Heart right ventricle (tissue), 16 donors: ENCODE results near the gene PDLIM5. TPM values are rescaled to one million over a fixed set of nuclear protein-coding genes. Genes with fewer than 3 reads are reported as not detected.

Experiments
- ATAC-seq, 8 donors: fragments of 200-7000 bp; cut with Tn5 transposase; one replicate each; pipeline ENCODE4 v1.9.1; 2020; ENCODE audit warnings: mild to moderate bottlenecking in 8 of 8, moderate library complexity in 8 of 8, moderate number of reproducible peaks in 1 of 8
- DNase-seq, 2 donors: peaks; one replicate each; pipeline ENCODE4 v3.0.0-alpha.2; 2020
- H3K27ac ChIP-seq, 10 donors: fragments of 200-600 bp; sonication (generic) in 2 of 10; one replicate each; pipeline versions ENCODE4 v1.5.0 to v1.8.0; 2020 to 2022; ENCODE audit warnings: mild to moderate bottlenecking in 3 of 10
- H3K27me3 ChIP-seq, 7 donors: fragments of 200-600 bp; one replicate each; pipeline ENCODE4 v1.8.0; 2021 to 2022; ENCODE audit warnings: mild to moderate bottlenecking in 2 of 7
- H3K36me3 ChIP-seq, 9 donors: fragments of 200-600 bp; sonication (generic) in 1 of 9; one replicate each; pipeline versions ENCODE4 v1.5.0 to v1.8.0; 2020 to 2022; ENCODE audit warnings: mild to moderate bottlenecking in 2 of 9
- H3K4me1 ChIP-seq, 9 donors: fragments of 200-600 bp; sonication (generic) in 1 of 9; one replicate each; pipeline versions ENCODE4 v1.5.0 to v1.8.0; 2020 to 2022; ENCODE audit warnings: mild to moderate bottlenecking in 4 of 9
- H3K4me3 ChIP-seq, 10 donors: fragments of 200-600 bp; sonication (generic) in 2 of 10; one replicate each; pipeline versions ENCODE4 v1.5.0 to v1.8.0; 2020 to 2022; ENCODE audit warnings: mild to moderate bottlenecking in 7 of 10, moderate library complexity in 2 of 10
- H3K9me3 ChIP-seq, 11 donors: fragments of 200-600 bp in 10 of 11; sonication (generic) in 2 of 11; one replicate each; pipeline versions ENCODE4 v1.5.0 to v1.8.0; 2013 to 2022; ENCODE audit warnings: mild to moderate bottlenecking in 2 of 11, control low read depth in 1 of 11, moderate library complexity in 1 of 11
- CTCF ChIP-seq, 9 donors: fragments of 200-600 bp; sonication (generic) in 2 of 9; IDR thresholded peaks; one replicate each; pipeline versions ENCODE4 v1.5.0 to v1.8.0; 2021 to 2022; ENCODE audit warnings: antibody characterized with exemption in 9 of 9, mild to moderate bottlenecking in 5 of 9, moderate library complexity in 1 of 9
- WGBS, 2 donors: extraction: QIAGEN DNeasy Blood & Tissue Kit; methylation state at CpG; one replicate each; pipeline ENCODE4 v1.1.7; 2013; ENCODE audit warnings: inconsistent platforms in 1 of 2; 5-methylcytosine and 5-hydroxymethylcytosine counted together
- intact Hi-C, 10 donors: fragments of 100-400 bp; cut with DNase I; formaldehyde crosslinking; loops; one replicate each; pipeline versions ENCODE4 v1.11.1 to v1.14.2; 2022
- polyA plus RNA-seq, 2 donors: library from polyadenylated mRNA; stranded (reverse); fragments of 200-250 nt; gene quantifications; one replicate each; pipeline ENCODE4 v1.2.3, GENCODE V29; 2013
- total RNA-seq, 10 donors: library from RNA; stranded (reverse); fragmentation: NEBNext Ultra II Directional in 3 of 10; extraction: Animal tissue kit (Norgen Biotek cat#: 25700) in 3 of 10; gene quantifications; one replicate each; pipeline versions ENCODE4 v1.2.1 to v1.2.4, GENCODE V29; 2021 to 2023
- donor health status: Arrhythmogenic right ventricular cardiomyopathy.
- donor health status: ischemic (EF 13 %, LVEDD 7.1; RV severe dilation, severe dysfunction).
- donor health status: healthy with polysubstance abuse.
- donor health status: DM: no; HTN: yes; CAD: no.
- donor health status: DM: no; HTN: no; CAD: no.
- donor health status: ischemic (EF 25% LVEDD 6.9; RV normal size, moderate dysfunction).
- donor health status: ischemic (EF 25% LVEDD 5.7; RV mildly dilated, moderate dysfunction).
- donor health status: healthy.
- donor health status: DM: yes; HTN: yes; CAD: no.
- donor health status: Ischemic cardiomyopathy.
- donor health status: ischemic (EF 35%, LVEDD 5.7; RV mildly dilated, moderate dysfunction).
- donor health status: nonischemic (EF 11% LVEDD 7.7; RV severe dilation, severe dysfunction).
- donor health status: DM: yes; HTN: yes; CAD: no.
- donor health status: PGD.
- donor health status: ischemic (EF 29% LVEDD 5.4; RV normal size, mild dysfunction).
- donor health status: nonischemic (EF 23%, LVEDD 6.1; RV moderate dilation, normal function).

Gene PDLIM5
- total and polyA plus RNA-seq, 12 donors, result 221 to 1,549 (median 1,269) TPM

- ATAC-seq (peak in 6 of 8 donors; percentile 62 to 80 (median 64)), DNase-seq (no peak)
- Histone ChIP-seq H3K4me3 (no peak overlapping the region), H3K27me3 (no peaks in the 10 kb centered on the region), H3K36me3 (peaks cover 0 to 83% (median 30%) of the 10 kb centered on the region in 9 donors), H3K4me1 (peaks cover 0 to 47% (median 29%) of the 10 kb centered on the region in 9 donors), H3K9me3 (no peaks in the 10 kb centered on the region), H3K27ac (peak overlapping the region in 1 of 10 donors; percentile 15)
- no peak for TF ChIP-seq CTCF (IDR thresholded peaks at IDR 0.05)
- WGBS, 2 donors, result 41 to 62% methylated on average over 3 of the region's 3 CpGs
- intact Hi-C loops, result no loop called here
Measured at GRCh38 chr4:94650690-94651089, 198.9 kb downstream of the PDLIM5 start.

- H3K36me3 ChIP-seq, result peaks cover 0 to 83% (median 30%) of the 10 kb centered on the region in 9 donors
- 55 to 62% methylated on average over 3 of the region's 3 CpGs for WGBS, 2 donors
- intact Hi-C loops, result no loop called here
- H3K4me3 ChIP-seq, result no peak overlapping the region
- peak overlapping the region in 1 of 10 donors; percentile 17 for H3K27ac ChIP-seq
- no peaks in the 10 kb centered on the region for H3K9me3 ChIP-seq
- no peak for ATAC-seq
- TF ChIP-seq CTCF (IDR thresholded peaks at IDR 0.05), result no peak
- peaks cover 0 to 47% (median 29%) of the 10 kb centered on the region in 9 donors for H3K4me1 ChIP-seq
- DNase-seq, result no peak
- H3K27me3 ChIP-seq, result no peaks in the 10 kb centered on the region
Measured at GRCh38 chr4:94653095-94653649, 201.4 kb downstream of the PDLIM5 start.

GRCh38 chr4:94653984-94654609 is 202.4 kb downstream of the PDLIM5 start:
- TF ChIP-seq CTCF (IDR thresholded peaks at IDR 0.05), result no peak
- Histone ChIP-seq H3K27me3 (no peaks in the 10 kb centered on the region), H3K4me3 (no peak overlapping the region), H3K9me3 (no peaks in the 10 kb centered on the region), H3K4me1 (peaks cover 0 to 45% (median 28%) of the 10 kb centered on the region in 9 donors), H3K27ac (peak overlapping the region in 1 of 10 donors; percentile 17), H3K36me3 (peaks cover 0 to 83% (median 31%) of the 10 kb centered on the region in 9 donors)
- WGBS, 2 donors, result 88 to 91% methylated on average over 3 of the region's 3 CpGs
- intact Hi-C loops, result no loop called here
- ATAC-seq, result no peak
- no peak for DNase-seq

- no peaks in the 10 kb centered on the region for H3K9me3 ChIP-seq
- DNase-seq (no peak), ATAC-seq (no peak)
- no peak overlapping the region for H3K4me3 ChIP-seq
- H3K27ac ChIP-seq, result no peak overlapping the region
- H3K4me1 ChIP-seq, result peaks cover 0 to 39% (median 22%) of the 10 kb centered on the region in 9 donors
- H3K27me3 ChIP-seq, result no peaks in the 10 kb centered on the region
- 91 to 96% methylated on average over 3 of the region's 3 CpGs for WGBS, 2 donors
- peaks cover 0 to 83% (median 31%) of the 10 kb centered on the region in 9 donors for H3K36me3 ChIP-seq
- TF ChIP-seq CTCF (IDR thresholded peaks at IDR 0.05), result no peak
- intact Hi-C loops, result no loop called here
Measured at GRCh38 chr4:94654714-94655113, 203.0 kb downstream of the PDLIM5 start.
